H1 (cell line): Measurements from ENCODE around the gene LAIR2. TPM values are rescaled to one million over a fixed set of nuclear protein-coding genes. Genes with fewer than 3 reads are reported as not detected.

Experiments used
- CTCF ChIA-PET: fragments of 300-600 bp; sonication (Branson Sonifier 250); formaldehyde crosslinking; loops from one replicate; lab custom pipeline; 2021; ENCODE audit not compliant: partially characterized antibody; lab: Charles Lee
- POLR2A ChIA-PET: fragments of 300-600 bp; sonication (Branson Sonifier 250); formaldehyde crosslinking; loops from one replicate; lab custom pipeline; 2021; ENCODE audit warnings: inconsistent platforms; ENCODE audit not compliant: partially characterized antibody; lab: Charles Lee
- DNase-seq, 2 experiments: peaks; one replicate each; pipeline versions ENCODE4 v3.0.0 to v3.0.0-alpha.2; 2010 to 2022; ENCODE audit warnings: low spot score in 2 of 2, low read depth in 1 of 2, mixed read lengths in 1 of 2
- FAIRE-seq: peaks from 2 replicates; lab custom pipeline; 2011; peaks lifted over from hg19 to GRCh38; lab: Jason Lieb, UNC
- H2AFZ ChIP-seq: 2 replicates; pipeline ENCODE4 v1.8.1; 2012; ENCODE audit warnings: low read length, inconsistent platforms
- H2AK5ac ChIP-seq: 2 replicates; pipeline ENCODE4 v1.6.1; 2013; ENCODE audit warnings: low read depth, low read length
- H2BK120ac ChIP-seq: replicated peaks from 2 replicates; pipeline ENCODE3; 2013; ENCODE audit warnings: low read depth, low read length, inconsistent platforms
- H2BK12ac ChIP-seq: 2 replicates; pipeline ENCODE4 v1.6.1; 2013; ENCODE audit warnings: low read depth, low read length
- H2BK15ac ChIP-seq: 2 replicates; pipeline ENCODE4 v1.6.1; 2013; ENCODE audit warnings: low read length
- H2BK20ac ChIP-seq: 2 replicates; pipeline ENCODE4 v1.6.1; 2013; ENCODE audit warnings: low read length
- H2BK5ac ChIP-seq: 2 replicates; pipeline ENCODE4 v1.6.1; 2013; ENCODE audit warnings: low read depth, low read length
- H3K14ac ChIP-seq: 2 replicates; pipeline ENCODE4 v1.6.1; 2013; ENCODE audit warnings: inconsistent platforms; ENCODE audit not compliant: insufficient read length
- H3K18ac ChIP-seq: 2 replicates; pipeline ENCODE4 v1.6.1; 2013; ENCODE audit warnings: low read length; ENCODE audit errors: extremely low read depth
- H3K23ac ChIP-seq: 2 replicates; pipeline ENCODE4 v1.6.1; 2013; ENCODE audit warnings: inconsistent platforms; ENCODE audit not compliant: insufficient read length
- H3K23me2 ChIP-seq: 2 replicates; pipeline ENCODE4 v1.6.1; 2013; ENCODE audit warnings: low read depth, low read length
- H3K27ac ChIP-seq: 2 replicates; pipeline ENCODE4 v1.6.1; 2011; ENCODE audit warnings: low read depth, low read length, inconsistent platforms
- H3K27me3 ChIP-seq, 4 experiments: replicated peaks in 1 of 4; 1 replicate in 1 of 4; 2 replicates in 3 of 4; pipeline versions ENCODE4 v1.6.1 to v1.8.1; 2011 to 2013; ENCODE audit warnings: low read length in 3 of 4, mild to moderate bottlenecking in 3 of 4, inconsistent platforms in 2 of 4, mixed read lengths in 2 of 4, moderate library complexity in 1 of 4; ENCODE audit not compliant: control insufficient read depth in 3 of 4, insufficient read depth in 3 of 4; ENCODE audit errors: extremely low read depth in 1 of 4
- H3K36me3 ChIP-seq, 4 experiments: 2 replicates each; pipeline versions ENCODE4 v1.6.1 to v1.8.1; 2011 to 2013; ENCODE audit warnings: mild to moderate bottlenecking in 4 of 4, low read length in 3 of 4, moderate library complexity in 2 of 4, control low read depth in 1 of 4, inconsistent platforms in 1 of 4; ENCODE audit not compliant: insufficient read depth in 4 of 4, control insufficient read depth in 2 of 4
- H3K4ac ChIP-seq: replicated peaks from 2 replicates; pipeline ENCODE3; 2013; ENCODE audit warnings: low read length, low read depth, mixed read lengths, inconsistent platforms; ENCODE audit not compliant: insufficient read length
- H3K4me1 ChIP-seq, 4 experiments: replicated peaks in 1 of 4; 1 replicate in 1 of 4; 2 replicates in 3 of 4; pipeline versions ENCODE4 v1.6.1 to v1.8.1; 2011 to 2013; ENCODE audit warnings: low read length in 3 of 4, inconsistent platforms in 2 of 4, mixed read lengths in 1 of 4; ENCODE audit not compliant: insufficient read depth in 4 of 4, control insufficient read depth in 3 of 4
- H3K4me2 ChIP-seq, 2 experiments: 2 replicates each; pipeline versions ENCODE4 v1.6.1 to v1.8.1; 2011 to 2013; ENCODE audit warnings: low read depth in 2 of 2, low read length in 2 of 2, control low read depth in 1 of 2, inconsistent platforms in 1 of 2, mild to moderate bottlenecking in 1 of 2; ENCODE audit not compliant: insufficient read depth in 1 of 2
- H3K4me3 ChIP-seq, 4 experiments: fragments of 200-600, 300-600 bp in 1 of 4; sonication (generic), shearing (Covaris generic), sonication (Bioruptor Twin) in 1 of 4; 2 replicates each; pipeline versions ENCODE4 v1.5.1 to v1.8.1; 2011 to 2016; ENCODE audit warnings: low read length in 4 of 4, low read depth in 3 of 4, control low read depth in 2 of 4, inconsistent platforms in 2 of 4, mild to moderate bottlenecking in 2 of 4, mixed read lengths in 1 of 4, moderate library complexity in 1 of 4; ENCODE audit not compliant: insufficient read depth in 2 of 4; ENCODE audit errors: extremely low read depth in 1 of 4
- H3K56ac ChIP-seq: replicated peaks from 2 replicates; pipeline ENCODE3; 2013; ENCODE audit warnings: low read depth, mild to moderate bottlenecking, mixed read lengths, low read length, inconsistent platforms; ENCODE audit not compliant: insufficient read length
- H3K79me1 ChIP-seq: 2 replicates; pipeline ENCODE4 v1.6.1; 2013; ENCODE audit warnings: low read depth, low read length, control low read depth
- H3K79me2 ChIP-seq, 2 experiments: 2 replicates each; pipeline versions ENCODE4 v1.6.1 to v1.8.1; 2012 to 2013; ENCODE audit warnings: low read length in 2 of 2, mild to moderate bottlenecking in 2 of 2, inconsistent platforms in 1 of 2; ENCODE audit not compliant: insufficient read depth in 2 of 2, control insufficient read depth in 1 of 2
- H3K9ac ChIP-seq, 4 experiments: replicated peaks in 1 of 4; 1 replicate in 1 of 4; 2 replicates in 3 of 4; pipeline versions ENCODE4 v1.6.1 to v1.8.1; 2011 to 2013; ENCODE audit warnings: low read depth in 3 of 4, low read length in 3 of 4, control low read depth in 2 of 4, mild to moderate bottlenecking in 2 of 4, moderate library complexity in 2 of 4, inconsistent platforms in 1 of 4; ENCODE audit errors: extremely low read depth in 1 of 4
- H3K9me3 ChIP-seq, 2 experiments: 2 replicates each; pipeline versions ENCODE4 v1.6.1 to v1.8.1; 2012 to 2013; ENCODE audit warnings: mild to moderate bottlenecking in 2 of 2, moderate library complexity in 2 of 2, control low read depth in 1 of 2, inconsistent platforms in 1 of 2, low read depth in 1 of 2, low read length in 1 of 2, mixed read lengths in 1 of 2; ENCODE audit not compliant: insufficient read depth in 2 of 2
- H4K20me1 ChIP-seq, 2 experiments: replicated peaks in 1 of 2; 2 replicates each; pipeline versions ENCODE3 to v1.8.1; 2011 to 2013; ENCODE audit warnings: inconsistent platforms in 2 of 2, low read length in 2 of 2, mild to moderate bottlenecking in 1 of 2; ENCODE audit not compliant: insufficient read depth in 2 of 2, control insufficient read depth in 1 of 2
- H4K5ac ChIP-seq: 2 replicates; pipeline ENCODE4 v1.6.1; 2013; ENCODE audit warnings: low read length, low read depth, mixed read lengths, inconsistent platforms; ENCODE audit not compliant: insufficient read length
- H4K8ac ChIP-seq: 2 replicates; pipeline ENCODE4 v1.8.0; 2013; ENCODE audit warnings: mild to moderate bottlenecking, moderate library complexity, low read length, inconsistent platforms; ENCODE audit not compliant: insufficient read depth; ENCODE audit errors: extremely low read depth
- H4K91ac ChIP-seq: replicated peaks from 2 replicates; pipeline ENCODE3; 2013; ENCODE audit warnings: low read length, mixed read lengths, inconsistent platforms; ENCODE audit not compliant: insufficient read length
- CTCF ChIP-seq, 3 experiments: IDR thresholded peaks; 1 replicate in 2 of 3; 2 replicates in 1 of 3; pipeline versions ENCODE4 v1.5.1 to v1.6.1; 2011; ENCODE audit warnings: low read length in 3 of 3, mild to moderate bottlenecking in 3 of 3, inconsistent platforms in 2 of 3, low read depth in 1 of 3, moderate library complexity in 1 of 3; ENCODE audit not compliant: insufficient read depth in 1 of 3; ENCODE audit errors: control extremely low read depth in 1 of 3
- HDAC6 ChIP-seq: IDR thresholded peaks from one replicate; pipeline ENCODE4 v1.7.1; 2012; ENCODE audit warnings: low read depth, mild to moderate bottlenecking, inconsistent platforms, low read length, moderate library complexity
- RAD21 ChIP-seq, 2 experiments: IDR thresholded peaks in 1 of 2; conservative IDR thresholded peaks in 1 of 2; 2 replicates each; pipeline ENCODE4 v1.6.1; 2011; ENCODE audit warnings: low read depth in 2 of 2, low read length in 2 of 2, improper control_type of control experiment in 1 of 2, inconsistent platforms in 1 of 2, mild to moderate bottlenecking in 1 of 2, moderate library complexity in 1 of 2
- RNF2 ChIP-seq: fragments of 200-900, 300-1000 bp; sonication (generic); IDR thresholded peaks from 2 replicates; pipeline ENCODE4 v1.7.1; 2016; ENCODE audit warnings: borderline replicate concordance, low read depth, mild to moderate bottlenecking, antibody characterized with exemption, low read length; ENCODE audit not compliant: poor library complexity, severe bottlenecking; ENCODE audit errors: missing control alignments
- WGBS, 2 experiments: shearing (Covaris generic) in 1 of 2; methylation state at CpG; one replicate each; pipeline versions ENCODE4 v1.1.6 to v1.1.7; 2013 to 2015; ENCODE audit warnings: low lambda C conversion rate in 2 of 2, mixed read lengths in 2 of 2, inconsistent platforms in 1 of 2, low coverage in 1 of 2, missing lambda C conversion rate in 1 of 2; ENCODE audit not compliant: insufficient replicate concordance in 2 of 2, insufficient coverage in 1 of 2, insufficient read length in 1 of 2; ENCODE audit errors: extremely low coverage in 1 of 2, missing lambda C conversion rate in 1 of 2; 5-methylcytosine and 5-hydroxymethylcytosine counted together
- polyA plus RNA-seq, 7 experiments: library from polyadenylated mRNA; depleted of rRNA in 3 of 7; stranded (reverse) in 5 of 7; unstranded in 2 of 7; fragments of >200 nt in 5 of 7; fragments of 200-250 nt in 2 of 7; gene quantifications; 1 replicate in 5 of 7; 2 replicates in 1 of 7; 4 replicates in 1 of 7; pipeline versions ENCODE4 v1.2.1 to v1.2.3, GENCODE V29; 2011 to 2013; ENCODE audit warnings: missing spikeins in 2 of 7, mixed read lengths in 2 of 7
- total RNA-seq: library from RNA; stranded (reverse); fragmentation: NEBNext Ultra II Directional; extraction: Animal tissue kit (Norgen Biotek cat#: 25700); gene quantifications from 2 replicates; pipeline ENCODE4 v1.2.1, GENCODE V29; 2021

Gene LAIR2
- total and polyA plus RNA-seq, 2 of the 8 experiments (the other 6 are each of a cell fraction or from before 2014, with no cell fraction given) = not detected

DNA sequence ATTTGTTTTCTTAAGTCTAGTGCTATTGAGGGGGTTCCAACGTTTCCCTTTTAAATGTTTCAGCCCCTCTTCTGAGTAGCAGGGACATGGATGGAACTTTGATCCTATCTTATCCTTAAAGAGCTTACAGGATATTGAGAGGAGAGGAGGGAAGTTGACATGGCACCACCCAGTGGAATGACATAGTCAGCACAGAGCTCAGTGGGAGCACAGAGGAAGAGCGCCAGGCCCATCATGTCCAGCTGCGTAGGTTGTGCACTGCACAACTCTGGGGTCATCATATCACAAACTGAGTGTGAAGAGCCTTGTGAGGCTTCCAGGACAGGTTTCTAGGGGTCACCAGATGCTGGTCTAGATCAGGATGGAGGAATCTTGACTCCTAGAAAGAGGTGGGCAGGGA is 25.0 kb upstream of the LAIR2 start:
- Histone ChIP-seq H2BK120ac (no peak overlapping the region), H3K4me2 (no peak overlapping the region), H3K56ac (no peak overlapping the region), H2BK20ac (no peak overlapping the region), H3K4me3 (no peak overlapping the region), H3K36me3 (no peaks in the 10 kb centered on the region), H3K23ac (no peak overlapping the region), H2AK5ac (no peak overlapping the region), H2AFZ (no peak overlapping the region), H3K14ac (no peak overlapping the region), H2BK12ac (no peak overlapping the region), H2BK5ac (no peak overlapping the region), H3K9ac (no peak overlapping the region), H3K9me3 (no peaks in the 10 kb centered on the region), H3K4ac (no peak overlapping the region), H4K8ac (no peak overlapping the region), H3K79me1 (no peaks in the 10 kb centered on the region), H3K79me2 (no peaks in the 10 kb centered on the region), H3K18ac (no peak overlapping the region), H4K20me1 (no peaks in the 10 kb centered on the region), H3K27ac (no peak overlapping the region), H4K5ac (no peak overlapping the region), H3K23me2 (peaks cover 2% of the 10 kb centered on the region; the same call in 1 of the 2 replicates), H3K4me1 (peaks cover 0 to 4% (median 0%) of the 10 kb centered on the region in 4 experiments; a peak in 3 of 7 replicates), H4K91ac (no peak overlapping the region), H3K27me3 (0 out of 7 replicates have a peak, but pooled peaks cover 0 to 3% (median 0%) of the 10 kb centered on the region in 4 experiments), H2BK15ac (no peak overlapping the region)
- ChIA-PET POLR2A (no interaction called here), CTCF (interaction anchor here (0.6 to 2.3 kb wide), 14 partner anchors 11 to 624 kb away, joined by 3 to 6 read pairs (median 3); partner anchors contain the start of gene LENG8)
- DNase-seq (no peak), FAIRE-seq (no peak)
- TF ChIP-seq RNF2 = no peak
- 0 out of 4 replicates have a peak, but pooled peaks of 1 of the 2 experiments have one; percentile 2 for TF ChIP-seq RAD21 (IDR thresholded peaks at IDR 0.05 in 1 of 2, conservative IDR thresholded peaks at IDR 0.05 in 1 of 2; ENCODE audit: low read depth in 2 of 2, low read length in 2 of 2)
- TF ChIP-seq CTCF (IDR thresholded peaks at IDR 0.05; ENCODE audit: control extremely low read depth in 1 of 3, insufficient read depth in 1 of 3, low read depth in 1 of 3, low read length in 3 of 3) = peak in 2 of 3 experiments; percentile 14 to 25; a peak in 2 of 4 replicates
- no peak for TF ChIP-seq HDAC6
- WGBS, 2 experiments = 69% methylated on average over 3 of the region's 3 CpGs; no CpG with 5 or more reads in 1 of the 2 experiments
